ENCODE data around the gene NNMT. TPM values are rescaled to one million over a fixed set of nuclear protein-coding genes. Genes with fewer than 3 reads are reported as not detected.

The NNMT gene
- total and polyA plus RNA-seq, 2 donors (not counting 3 experiments of a cell fraction or from before 2014, with no cell fraction given): 330 to 454 TPM

GRCh38 chr11:114311946-114312345, 15.7 kb downstream of the NNMT start:
- TF ChIP-seq FOS (IDR thresholded peaks at IDR 0.05; ENCODE audit: borderline replicate concordance, insufficient read depth, low read length) (no peak), MYC (IDR thresholded peaks at IDR 0.05; ENCODE audit: low read depth, low read length) (no peak), POLR2A (IDR thresholded peaks at IDR 0.05; ENCODE audit: low read depth, low read length) (no peak), CTCF (IDR thresholded peaks at IDR 0.05; ENCODE audit: extremely low read depth in 1 of 2, insufficient read depth in 1 of 2, low read depth in 1 of 2, low read length in 2 of 2) (no peak), MAX (IDR thresholded peaks at IDR 0.05; ENCODE audit: insufficient read depth, insufficient read length) (no peak), JUN (IDR thresholded peaks at IDR 0.05; ENCODE audit: borderline replicate concordance, insufficient read depth, insufficient read length, low read depth) (no peak), GATA2 (IDR thresholded peaks at IDR 0.05; ENCODE audit: insufficient read depth, insufficient read length, low read depth, low read length) (no peak), EZH2 (IDR thresholded peaks at IDR 0.05; ENCODE audit: borderline replicate concordance, low read depth, low read length, severe bottlenecking) (no peak), POLR2AphosphoS5 (IDR thresholded peaks at IDR 0.05; ENCODE audit: insufficient read depth, low read depth, low read length) (no peak)
- CTCF ChIA-PET: no interaction called here
- H2AFZ ChIP-seq (ENCODE audit: low read depth, low read length): no peak overlapping the region
- H3K9ac ChIP-seq (replicated peaks; ENCODE audit: extremely low read depth, insufficient read depth, low read length): no peak overlapping the region
- dilution Hi-C loops (cut with MboI; ENCODE audit: extremely low pct_ligation_motif_present, low sequenced_read_pairs) (no loop called here), intact Hi-C loops (cut with micrococcal nuclease) (no loop called here)
- no peaks in the 10 kb centered on the region for H3K27me3 ChIP-seq (ENCODE audit: control insufficient read depth in 2 of 2, insufficient read depth in 2 of 2, low read length in 2 of 2)
- H3K9me1 ChIP-seq (replicated peaks; ENCODE audit: control insufficient read depth, extremely low read depth, insufficient read depth, low read length): no peaks in the 10 kb centered on the region
- no peaks in the 10 kb centered on the region for H4K20me1 ChIP-seq (replicated peaks; ENCODE audit: control insufficient read depth, extremely low read depth, insufficient read depth, low read length)
- no peak overlapping the region for H3K4me2 ChIP-seq (ENCODE audit: insufficient read depth, low read length)
- BruUV-seq (replicated peaks): no TSS peak
- H3K4me3 ChIP-seq (replicated peaks in 1 of 3; ENCODE audit: insufficient read depth in 1 of 3, low read depth in 1 of 3, low read length in 3 of 3): no peak overlapping the region
- POLR2A ChIA-PET: no interaction called here
- no peak overlapping the region for H3K27ac ChIP-seq (ENCODE audit: insufficient read depth, low read depth, low read length)
- FAIRE-seq (no peak), DNase-seq (ENCODE audit: low read depth, low spot score) (no peak)
- peaks cover 13 to 20% of the 10 kb centered on the region in 2 experiments for H3K36me3 ChIP-seq (ENCODE audit: control insufficient read depth in 2 of 2, extremely low read depth in 1 of 2, insufficient read depth in 2 of 2, low read length in 2 of 2)
- peaks cover 56% of the 10 kb centered on the region for H3K79me2 ChIP-seq (ENCODE audit: control insufficient read depth, insufficient read depth, low read length)
- H3K9me3 ChIP-seq (replicated peaks; ENCODE audit: control insufficient read depth, insufficient read depth, low read length): no peaks in the 10 kb centered on the region
- H3K4me1 ChIP-seq (ENCODE audit: control insufficient read depth, extremely low read depth, insufficient read depth, low read length): peaks cover 31% of the 10 kb centered on the region

Measured in endothelial cell of umbilical vein (primary cell).